ENCODE measurements around the gene ITK.
"Not testable (repeated sequence)": the region's sequence is repeated elsewhere in the genome, so short reads cannot be mapped to it uniquely, and the experiment has no call there.

Gene ITK

DNA sequence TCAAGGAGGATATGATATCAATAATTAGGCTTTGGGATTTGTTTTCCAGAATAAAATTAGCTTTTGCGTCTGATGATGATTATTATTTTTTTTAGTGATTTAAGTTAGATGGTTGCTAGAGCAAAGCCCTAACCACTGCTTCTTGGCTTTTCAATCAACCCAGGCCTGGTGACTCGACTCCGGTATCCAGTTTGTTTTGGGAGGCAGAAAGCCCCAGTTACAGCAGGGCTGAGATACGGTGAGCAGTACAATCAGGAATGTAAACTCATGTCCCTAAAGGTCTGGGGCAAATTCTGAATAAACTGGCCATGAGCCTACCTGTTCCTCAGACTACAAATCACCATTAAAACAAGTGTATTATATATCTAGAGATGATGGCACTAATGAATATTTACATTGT is 60.8 kb downstream of the ITK start:
- Histone ChIP-seq H3K4me3 (ENCODE audit: low read length, poor library complexity, severe bottlenecking) (no peak overlapping the region), H3K9me2 (replicated peaks; ENCODE audit: low read depth, low read length) (no peaks in the 10 kb centered on the region), H4K20me1 (ENCODE audit: insufficient read depth, low read length, poor library complexity, severe bottlenecking) (no peaks in the 10 kb centered on the region), H3K36me3 (ENCODE audit: insufficient read depth, low read length) (peaks cover 92% of the 10 kb centered on the region; the same call in 1 of the 2 replicates), H3F3A (ENCODE audit: low read depth) (no peaks in the 10 kb centered on the region), H3K4me1 (ENCODE audit: insufficient read depth, low read length, poor library complexity, severe bottlenecking) (no peaks in the 10 kb centered on the region), H3K9ac (ENCODE audit: low read depth, low read length, poor library complexity, severe bottlenecking) (no peak overlapping the region), H2AFZ (ENCODE audit: low read length) (no peak overlapping the region), H3K27me3 (ENCODE audit: insufficient read depth, low read length, poor library complexity, severe bottlenecking) (no peaks in the 10 kb centered on the region), H3K9me3 (ENCODE audit: insufficient read depth, low read depth, low read length) (no peaks in the 10 kb centered on the region), H3K4me2 (ENCODE audit: low read depth, low read length, poor library complexity, severe bottlenecking) (no peak overlapping the region), H3K79me2 (ENCODE audit: insufficient read depth, low read length) (no peaks in the 10 kb centered on the region)
- TF ChIP-seq, protein P1, sequence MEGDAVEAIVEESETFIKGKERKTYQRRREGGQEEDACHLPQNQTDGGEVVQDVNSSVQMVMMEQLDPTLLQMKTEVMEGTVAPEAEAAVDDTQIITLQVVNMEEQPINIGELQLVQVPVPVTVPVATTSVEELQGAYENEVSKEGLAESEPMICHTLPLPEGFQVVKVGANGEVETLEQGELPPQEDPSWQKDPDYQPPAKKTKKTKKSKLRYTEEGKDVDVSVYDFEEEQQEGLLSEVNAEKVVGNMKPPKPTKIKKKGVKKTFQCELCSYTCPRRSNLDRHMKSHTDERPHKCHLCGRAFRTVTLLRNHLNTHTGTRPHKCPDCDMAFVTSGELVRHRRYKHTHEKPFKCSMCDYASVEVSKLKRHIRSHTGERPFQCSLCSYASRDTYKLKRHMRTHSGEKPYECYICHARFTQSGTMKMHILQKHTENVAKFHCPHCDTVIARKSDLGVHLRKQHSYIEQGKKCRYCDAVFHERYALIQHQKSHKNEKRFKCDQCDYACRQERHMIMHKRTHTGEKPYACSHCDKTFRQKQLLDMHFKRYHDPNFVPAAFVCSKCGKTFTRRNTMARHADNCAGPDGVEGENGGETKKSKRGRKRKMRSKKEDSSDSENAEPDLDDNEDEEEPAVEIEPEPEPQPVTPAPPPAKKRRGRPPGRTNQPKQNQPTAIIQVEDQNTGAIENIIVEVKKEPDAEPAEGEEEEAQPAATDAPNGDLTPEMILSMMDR (conservative IDR thresholded peaks at IDR 0.05; ENCODE audit: low read length): no peak
- no peak for TF ChIP-seq EZH2phosphoT487 (IDR thresholded peaks at IDR 0.05; ENCODE audit: borderline replicate concordance)

DNA sequence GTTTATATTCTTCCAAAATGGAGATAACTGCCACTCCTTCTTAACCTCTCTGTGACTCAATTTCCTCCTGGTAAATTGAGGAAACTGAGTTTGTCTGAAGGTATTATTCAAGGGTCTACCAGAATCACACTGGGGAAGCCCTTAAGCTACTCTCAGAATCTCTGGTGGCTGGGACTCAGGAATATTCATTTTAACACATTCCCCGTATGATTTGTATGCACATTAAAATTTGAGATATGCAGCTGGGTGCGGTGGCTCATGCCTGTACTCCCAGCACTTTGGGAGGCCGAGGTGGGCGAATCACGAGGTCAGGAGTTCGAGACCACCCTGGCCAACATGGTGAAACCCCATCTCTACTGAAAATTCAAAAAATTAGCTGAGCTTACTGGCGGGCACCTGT is 64.1 kb downstream of the ITK start:
- not testable (repeated sequence) for H3K9me2 ChIP-seq (replicated peaks; ENCODE audit: low read depth, low read length); H3K4me1 ChIP-seq (ENCODE audit: insufficient read depth, low read length, poor library complexity, severe bottlenecking); H3K9me3 ChIP-seq (ENCODE audit: insufficient read depth, low read depth, low read length); H2AFZ ChIP-seq (ENCODE audit: low read length); H3K27me3 ChIP-seq (ENCODE audit: insufficient read depth, low read length, poor library complexity, severe bottlenecking); H3F3A ChIP-seq (ENCODE audit: low read depth); H3K4me2 ChIP-seq (ENCODE audit: low read depth, low read length, poor library complexity, severe bottlenecking); H3K4me3 ChIP-seq (ENCODE audit: low read length, poor library complexity, severe bottlenecking); H3K9ac ChIP-seq (ENCODE audit: low read depth, low read length, poor library complexity, severe bottlenecking); H4K20me1 ChIP-seq (ENCODE audit: insufficient read depth, low read length, poor library complexity, severe bottlenecking); H3K79me2 ChIP-seq (ENCODE audit: insufficient read depth, low read length)
- peaks cover 91% of the 10 kb centered on the region for H3K36me3 ChIP-seq (ENCODE audit: insufficient read depth, low read length)

DNA sequence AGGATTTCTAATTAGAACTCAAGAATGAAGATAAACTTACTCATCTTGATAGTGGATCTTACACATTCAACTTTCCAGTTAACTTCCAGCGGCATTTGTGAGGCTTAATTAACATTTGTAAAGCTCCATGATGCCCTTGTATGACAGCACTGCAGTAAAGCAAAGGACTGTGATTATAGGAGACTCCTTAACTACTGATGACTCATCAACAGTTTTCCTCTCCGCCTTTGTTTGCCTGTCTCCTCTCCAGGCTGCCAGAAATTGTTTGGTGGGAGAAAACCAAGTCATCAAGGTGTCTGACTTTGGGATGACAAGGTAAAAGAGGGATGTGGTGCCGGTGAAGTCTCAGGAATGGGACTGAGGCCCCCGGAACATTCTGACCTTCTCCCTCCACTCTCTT is 64.8 kb downstream of the ITK start:
- no peaks in the 10 kb centered on the region for H3F3A ChIP-seq (ENCODE audit: low read depth)
- peaks cover 90% of the 10 kb centered on the region for H3K36me3 ChIP-seq (ENCODE audit: insufficient read depth, low read length)
- no peak overlapping the region for H3K4me3 ChIP-seq (ENCODE audit: low read length, poor library complexity, severe bottlenecking)
- no peaks in the 10 kb centered on the region for H3K9me3 ChIP-seq (ENCODE audit: insufficient read depth, low read depth, low read length)
- no peaks in the 10 kb centered on the region for H3K9me2 ChIP-seq (replicated peaks; ENCODE audit: low read depth, low read length)
- H3K27me3 ChIP-seq (ENCODE audit: insufficient read depth, low read length, poor library complexity, severe bottlenecking): no peaks in the 10 kb centered on the region
- H2AFZ ChIP-seq (ENCODE audit: low read length): no peak overlapping the region
- no peaks in the 10 kb centered on the region for H4K20me1 ChIP-seq (ENCODE audit: insufficient read depth, low read length, poor library complexity, severe bottlenecking)
- no peaks in the 10 kb centered on the region for H3K4me1 ChIP-seq (ENCODE audit: insufficient read depth, low read length, poor library complexity, severe bottlenecking)
- no peak overlapping the region for H3K4me2 ChIP-seq (ENCODE audit: low read depth, low read length, poor library complexity, severe bottlenecking)
- TF ChIP-seq, protein P1 (conservative IDR thresholded peaks at IDR 0.05; ENCODE audit: low read length): no peak
- TF ChIP-seq EZH2phosphoT487 (IDR thresholded peaks at IDR 0.05; ENCODE audit: borderline replicate concordance): no peak
- H3K79me2 ChIP-seq (ENCODE audit: insufficient read depth, low read length): no peaks in the 10 kb centered on the region
- no peak overlapping the region for H3K9ac ChIP-seq (ENCODE audit: low read depth, low read length, poor library complexity, severe bottlenecking)

DNA sequence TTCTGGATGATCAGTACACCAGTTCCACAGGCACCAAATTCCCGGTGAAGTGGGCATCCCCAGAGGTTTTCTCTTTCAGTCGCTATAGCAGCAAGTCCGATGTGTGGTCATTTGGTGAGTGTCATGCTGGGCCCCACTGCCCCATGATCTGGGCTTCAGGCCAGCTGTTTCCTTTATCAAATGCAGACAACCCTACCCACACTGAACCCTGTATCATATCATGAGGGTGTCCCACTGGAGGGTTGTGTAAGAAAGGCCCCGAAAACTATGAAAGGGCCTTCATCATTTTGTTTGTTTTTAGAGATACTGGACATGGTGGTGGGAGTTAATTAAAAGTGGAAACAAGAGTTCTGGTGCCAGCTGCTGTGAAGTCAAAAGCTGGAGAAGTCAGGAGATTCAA is 65.2 kb downstream of the ITK start:
- Histone ChIP-seq H3K4me1 (ENCODE audit: insufficient read depth, low read length, poor library complexity, severe bottlenecking) (no peaks in the 10 kb centered on the region), H4K20me1 (ENCODE audit: insufficient read depth, low read length, poor library complexity, severe bottlenecking) (no peaks in the 10 kb centered on the region), H3K4me3 (ENCODE audit: low read length, poor library complexity, severe bottlenecking) (no peak overlapping the region), H3K4me2 (ENCODE audit: low read depth, low read length, poor library complexity, severe bottlenecking) (no peak overlapping the region), H3K9ac (ENCODE audit: low read depth, low read length, poor library complexity, severe bottlenecking) (no peak overlapping the region), H3K79me2 (ENCODE audit: insufficient read depth, low read length) (no peaks in the 10 kb centered on the region), H3K9me2 (replicated peaks; ENCODE audit: low read depth, low read length) (no peaks in the 10 kb centered on the region), H3F3A (ENCODE audit: low read depth) (no peaks in the 10 kb centered on the region), H2AFZ (ENCODE audit: low read length) (no peak overlapping the region), H3K27me3 (ENCODE audit: insufficient read depth, low read length, poor library complexity, severe bottlenecking) (no peaks in the 10 kb centered on the region), H3K36me3 (ENCODE audit: insufficient read depth, low read length) (peaks cover 90% of the 10 kb centered on the region), H3K9me3 (ENCODE audit: insufficient read depth, low read depth, low read length) (no peaks in the 10 kb centered on the region)
- no peak for TF ChIP-seq EZH2phosphoT487 (IDR thresholded peaks at IDR 0.05; ENCODE audit: borderline replicate concordance)
- TF ChIP-seq, protein P1 (conservative IDR thresholded peaks at IDR 0.05; ENCODE audit: low read length): no peak

All from Loucy (cell line).